Epidermal melanocyte (primary cell): ENCODE data around the gene NTRK1.
A peak's percentile ranks its signal among the peaks of the same experiment; 100 is the strongest.

Experiments used
- DNase-seq: peaks from one replicate; pipeline ENCODE4 v3.0.0; 2011; ENCODE audit warnings: low spot score; ENCODE audit not compliant: insufficient read length

NTRK1 gene

DNA sequence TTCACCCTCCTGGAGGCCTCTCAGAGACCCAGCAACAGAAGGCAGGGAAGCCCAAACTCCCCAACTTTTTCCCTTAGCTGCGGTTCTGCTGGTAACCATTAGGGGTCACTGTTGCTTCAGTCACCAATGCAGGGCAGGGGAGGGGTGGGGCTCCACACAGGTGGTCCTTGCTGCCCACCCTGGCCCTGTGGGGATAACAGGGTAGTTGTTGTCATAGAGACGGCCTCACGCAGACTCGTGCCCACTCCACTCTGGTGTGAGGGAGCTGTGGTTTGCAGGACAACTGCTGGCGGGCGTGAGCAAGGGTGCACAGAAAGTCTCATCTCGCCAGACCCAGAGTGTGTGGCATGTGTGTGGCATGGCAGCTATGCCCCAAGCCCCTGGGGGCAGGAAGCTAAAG lies 21.7 kb upstream of the NTRK1 start:
- DNase-seq, result peak; percentile 36

- no peak for DNase-seq
These were observed 21.1 kb upstream of the NTRK1 start for GRCh38 chr1:156839426-156840109.

- no peak for DNase-seq
These were observed 20.3 kb upstream of the NTRK1 start for GRCh38 chr1:156840186-156840897.

- no peak for DNase-seq
These were observed 19.8 kb upstream of the NTRK1 start for GRCh38 chr1:156840898-156841279.

- no peak for DNase-seq
These were observed 19.3 kb upstream of the NTRK1 start for GRCh38 chr1:156841295-156841855.

DNA sequence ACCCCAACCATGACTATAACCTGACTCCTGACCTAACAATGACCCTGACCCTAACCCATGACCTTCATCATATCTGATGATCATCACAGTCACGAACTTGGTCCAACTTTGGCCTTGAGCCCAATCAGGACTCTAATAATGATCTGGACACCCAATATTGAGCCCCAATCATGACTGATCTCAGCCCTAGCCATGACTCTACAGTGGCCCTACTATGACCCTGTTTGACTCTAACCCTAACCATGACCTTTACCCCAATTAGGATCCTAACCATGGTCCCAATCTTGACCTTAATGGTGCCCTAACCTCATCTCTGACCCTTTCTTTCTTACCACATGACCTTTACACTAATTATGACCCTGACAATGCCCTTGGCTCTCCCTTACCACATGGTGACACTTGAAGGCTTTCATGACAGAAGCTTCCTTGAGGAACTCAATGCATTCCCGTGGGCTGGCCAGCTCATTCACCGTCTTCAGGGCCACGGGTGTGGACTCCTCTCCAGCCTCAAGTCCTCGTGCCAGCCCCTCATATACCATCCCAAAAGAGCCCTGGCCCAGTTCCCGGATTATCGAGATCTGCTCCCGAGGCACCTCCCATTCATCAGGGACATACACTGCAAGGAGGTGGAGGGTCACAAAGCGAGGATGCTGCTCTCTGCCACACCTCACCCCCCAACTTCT lies 17.9 kb upstream of the NTRK1 start:
- no peak for DNase-seq

- DNase-seq, result no peak
These were observed 16.6 kb upstream of the NTRK1 start for GRCh38 chr1:156844102-156844501.

- DNase-seq, result no peak
These were observed 16.0 kb upstream of the NTRK1 start for GRCh38 chr1:156844638-156845037.

- DNase-seq, result no peak
These were observed 15.4 kb upstream of the NTRK1 start for GRCh38 chr1:156845055-156845952.

- DNase-seq, result no peak
These were observed 14.6 kb upstream of the NTRK1 start for GRCh38 chr1:156845953-156846545.

DNA sequence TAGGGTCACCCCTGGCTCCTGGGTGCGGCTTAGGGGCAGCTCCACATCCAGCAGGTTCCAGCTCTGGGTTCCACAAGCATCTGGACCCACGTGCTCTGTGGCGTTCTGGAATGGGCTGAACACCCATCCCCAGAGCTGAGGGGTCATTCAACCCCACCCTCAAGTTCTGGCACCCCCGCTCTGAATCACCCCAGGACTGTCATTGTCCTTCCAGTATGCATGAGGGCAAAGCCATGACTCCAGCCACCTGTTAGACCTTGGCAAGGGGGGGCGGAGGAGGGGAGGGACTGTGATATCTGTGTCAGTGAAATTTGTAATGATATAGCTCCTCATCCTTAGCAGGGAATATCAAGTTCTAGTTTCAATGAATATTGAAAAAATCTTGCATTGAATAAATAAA lies 14.0 kb upstream of the NTRK1 start:
- no peak for DNase-seq

- DNase-seq, result no peak
These were observed 12.8 kb upstream of the NTRK1 start for GRCh38 chr1:156847591-156848460.

DNA sequence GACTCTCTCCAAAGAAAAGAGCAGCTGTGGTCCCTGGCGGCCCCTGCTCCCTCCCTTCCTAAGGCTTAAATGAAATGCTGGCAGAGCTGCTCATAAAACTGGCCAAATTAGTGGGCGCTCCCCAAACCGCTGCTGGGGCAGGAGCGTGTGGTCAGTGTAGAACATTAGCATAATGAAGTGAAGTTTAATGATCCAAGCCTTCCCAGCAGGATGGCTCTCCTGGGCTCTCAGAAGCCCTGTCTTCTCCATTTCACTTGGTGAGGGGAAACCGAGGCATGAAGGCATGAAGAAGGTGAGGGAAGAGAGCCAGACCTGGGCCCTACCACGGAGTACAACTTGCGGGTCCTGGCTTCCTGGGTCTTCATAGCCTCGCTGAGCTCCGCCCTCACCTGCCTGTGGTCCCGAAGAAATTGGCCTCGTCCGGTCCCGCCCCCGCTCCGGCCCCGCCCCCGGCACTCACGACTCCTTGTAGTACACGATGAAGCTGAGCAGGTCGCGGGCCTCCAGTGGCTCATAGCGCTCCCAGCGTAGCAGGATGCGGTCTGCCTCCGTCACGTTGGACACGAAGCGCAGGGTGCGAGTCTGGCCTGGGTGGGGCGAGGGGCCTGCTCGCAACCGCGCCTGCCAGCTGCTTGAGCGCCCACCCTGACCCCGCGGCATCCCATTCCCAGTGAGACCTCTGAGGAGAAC lies 12.1 kb upstream of the NTRK1 start:
- no peak for DNase-seq

- no peak for DNase-seq
These were observed 11.5 kb upstream of the NTRK1 start for GRCh38 chr1:156849151-156849496.

DNA sequence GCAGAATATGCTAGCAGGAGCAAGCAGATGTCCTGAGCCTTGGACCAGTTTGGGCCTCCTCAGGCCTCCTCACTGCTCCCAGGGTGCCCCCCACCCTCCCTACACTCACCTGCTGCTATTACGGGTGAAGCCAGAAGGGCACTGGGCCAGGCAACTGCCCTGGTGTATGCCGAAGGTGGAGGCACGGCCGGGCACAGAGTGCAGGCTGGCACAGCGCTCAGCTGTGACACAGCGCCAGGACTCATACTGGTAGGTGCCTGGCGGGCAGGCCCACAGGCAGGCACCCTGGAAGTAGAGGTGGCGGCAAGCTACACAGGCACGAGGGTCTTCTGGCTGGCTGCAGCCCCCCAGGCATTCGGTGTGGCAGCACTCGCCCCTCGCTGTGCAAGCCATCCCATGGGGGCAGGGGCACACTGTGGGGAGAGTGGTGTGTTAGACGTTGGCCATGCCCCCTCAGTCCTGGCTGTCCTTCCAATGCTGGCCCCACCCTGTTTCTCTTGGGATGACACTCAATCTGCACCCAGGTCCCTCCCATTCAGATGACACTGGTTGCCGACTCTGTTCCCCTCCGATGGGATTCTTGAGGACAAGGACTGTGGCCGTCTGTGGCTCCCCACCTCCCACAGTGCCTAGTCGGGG lies 8.8 kb upstream of the NTRK1 start:
- no peak for DNase-seq

GRCh38 chr1:156852418-156852874 lies 8.2 kb upstream of the NTRK1 start:
- DNase-seq, result no peak

DNA sequence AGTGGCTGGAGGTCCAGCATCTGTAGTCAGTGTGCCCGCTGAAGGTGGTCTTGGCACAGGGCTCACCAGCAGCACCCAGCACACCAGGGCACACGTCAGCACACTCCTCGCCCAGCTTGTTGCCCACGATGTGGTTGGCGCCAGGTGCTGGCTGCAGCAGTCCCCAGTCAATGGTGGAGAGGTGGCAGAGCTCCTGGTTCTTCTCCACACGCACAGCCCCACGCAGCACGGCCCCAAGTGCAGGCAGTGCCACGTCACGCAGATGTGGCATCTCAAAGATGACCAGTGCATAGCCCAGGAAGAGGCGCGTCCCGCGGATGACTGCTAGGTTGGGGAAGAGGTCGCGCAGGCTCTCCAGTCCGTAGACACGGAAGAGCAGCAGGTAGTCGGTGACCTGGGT lies 6.9 kb upstream of the NTRK1 start:
- no peak for DNase-seq

DNA sequence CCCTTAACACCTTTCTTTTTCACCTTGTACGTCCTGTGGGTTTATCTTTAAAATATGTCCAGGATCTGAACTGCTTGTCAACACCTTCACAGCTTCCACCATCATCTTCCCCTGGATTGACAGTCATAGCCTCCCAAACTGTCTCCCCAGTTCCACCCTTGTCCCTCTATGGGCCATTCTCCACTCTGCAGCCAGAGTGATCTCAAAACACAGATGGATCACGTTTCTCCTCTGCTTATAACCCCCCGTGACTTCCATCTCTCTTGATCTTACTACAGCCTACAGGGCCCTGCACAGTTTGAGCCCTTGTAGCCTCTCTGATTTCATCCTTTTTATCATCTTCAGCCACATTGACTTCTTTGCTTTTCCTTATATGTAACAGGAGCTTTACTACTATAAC lies 6.0 kb upstream of the NTRK1 start:
- no peak for DNase-seq

GRCh38 chr1:156856282-156856785 lies 4.3 kb upstream of the NTRK1 start:
- no peak for DNase-seq
